Measurements from ENCODE around the gene FKBP4.
A peak's percentile ranks its signal among the peaks of the same experiment; 100 is the strongest.

The FKBP4 gene

GRCh38 chr12:2811801-2812200, 17.0 kb downstream of the FKBP4 start:
- Histone ChIP-seq H3K27ac (no peak overlapping the region), H3K27me3 (replicated peaks) (no peaks in the 10 kb centered on the region), H3K36me3 (replicated peaks) (no peaks in the 10 kb centered on the region), H3K4me3 (ENCODE audit: low read depth, low read length) (peak overlapping the region; percentile 50)
- no peak for TF ChIP-seq CTCF (IDR thresholded peaks at IDR 0.05; ENCODE audit: low read depth, low read length, missing control alignments)
- DNase-seq, result no peak
- in situ Hi-C loops (cut with HindIII; ENCODE audit: low pct_ligation_motif_present, low sequenced_read_pairs), result no loop called here

DNA sequence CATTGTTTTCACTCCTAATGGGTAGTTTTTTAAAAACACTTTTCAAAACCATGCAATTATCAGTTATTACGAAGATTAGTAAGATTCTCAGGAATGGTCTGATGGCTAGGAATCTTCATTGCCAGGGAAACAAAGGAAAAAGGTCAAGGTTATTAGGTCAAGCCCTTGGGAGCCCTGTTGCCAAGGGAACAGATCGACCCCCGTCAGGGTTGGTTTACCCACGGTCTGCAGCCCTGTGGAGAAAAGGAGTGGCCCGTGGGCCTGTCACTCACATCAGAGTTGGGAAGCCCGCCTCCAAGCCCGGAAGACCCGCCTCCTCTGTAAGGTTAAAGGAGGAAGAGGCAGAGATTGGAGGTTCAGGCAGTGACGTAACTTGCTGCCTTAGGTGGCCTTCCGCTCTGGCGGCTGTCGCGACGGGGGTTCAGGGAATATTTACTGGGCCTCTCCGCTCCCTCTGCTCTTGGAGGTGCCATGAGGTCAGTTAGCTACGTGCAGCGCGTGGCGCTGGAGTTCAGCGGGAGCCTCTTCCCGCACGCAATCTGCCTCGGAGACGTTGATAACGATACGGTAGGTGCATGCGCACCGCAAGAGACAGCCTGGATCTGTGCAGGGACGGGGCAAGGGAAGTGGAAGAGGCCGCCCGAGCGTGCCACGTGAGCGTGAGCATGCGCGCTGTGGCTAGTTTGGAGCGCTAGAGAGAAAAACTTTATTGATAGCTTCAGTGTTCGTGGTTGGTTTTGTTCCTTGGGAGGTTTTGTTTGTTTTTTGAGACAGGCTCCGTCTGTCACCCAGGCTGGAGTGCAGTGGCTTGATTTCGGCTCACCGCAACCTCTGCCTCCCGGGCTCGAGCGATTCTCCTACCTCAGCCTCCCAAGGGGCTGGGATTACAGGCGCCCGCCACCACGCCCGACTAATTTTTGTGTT, 17.8 kb downstream of the FKBP4 start, which contains the start of gene ITFG2:
ITFG2 (plus strand) TSS at position 379 of the 924 bp plus-strand sequence; CDS start at position 472, 93 bp downstream.
- peak within 1 kb of the TSS; percentile 93 for H3K27ac ChIP-seq
- TF ChIP-seq CTCF (IDR thresholded peaks at IDR 0.05; ENCODE audit: low read depth, low read length, missing control alignments), result no peak
- DNase-seq, result peak; percentile 98
- peaks cover under 1% of the 10 kb centered on the region for H3K36me3 ChIP-seq (replicated peaks)
- in situ Hi-C loops (cut with HindIII; ENCODE audit: low pct_ligation_motif_present, low sequenced_read_pairs), result no loop called here
- no peaks in the 10 kb centered on the region for H3K27me3 ChIP-seq (replicated peaks)
- H3K4me3 ChIP-seq (ENCODE audit: low read depth, low read length), result peak within 1 kb of the TSS; percentile 68

DNA sequence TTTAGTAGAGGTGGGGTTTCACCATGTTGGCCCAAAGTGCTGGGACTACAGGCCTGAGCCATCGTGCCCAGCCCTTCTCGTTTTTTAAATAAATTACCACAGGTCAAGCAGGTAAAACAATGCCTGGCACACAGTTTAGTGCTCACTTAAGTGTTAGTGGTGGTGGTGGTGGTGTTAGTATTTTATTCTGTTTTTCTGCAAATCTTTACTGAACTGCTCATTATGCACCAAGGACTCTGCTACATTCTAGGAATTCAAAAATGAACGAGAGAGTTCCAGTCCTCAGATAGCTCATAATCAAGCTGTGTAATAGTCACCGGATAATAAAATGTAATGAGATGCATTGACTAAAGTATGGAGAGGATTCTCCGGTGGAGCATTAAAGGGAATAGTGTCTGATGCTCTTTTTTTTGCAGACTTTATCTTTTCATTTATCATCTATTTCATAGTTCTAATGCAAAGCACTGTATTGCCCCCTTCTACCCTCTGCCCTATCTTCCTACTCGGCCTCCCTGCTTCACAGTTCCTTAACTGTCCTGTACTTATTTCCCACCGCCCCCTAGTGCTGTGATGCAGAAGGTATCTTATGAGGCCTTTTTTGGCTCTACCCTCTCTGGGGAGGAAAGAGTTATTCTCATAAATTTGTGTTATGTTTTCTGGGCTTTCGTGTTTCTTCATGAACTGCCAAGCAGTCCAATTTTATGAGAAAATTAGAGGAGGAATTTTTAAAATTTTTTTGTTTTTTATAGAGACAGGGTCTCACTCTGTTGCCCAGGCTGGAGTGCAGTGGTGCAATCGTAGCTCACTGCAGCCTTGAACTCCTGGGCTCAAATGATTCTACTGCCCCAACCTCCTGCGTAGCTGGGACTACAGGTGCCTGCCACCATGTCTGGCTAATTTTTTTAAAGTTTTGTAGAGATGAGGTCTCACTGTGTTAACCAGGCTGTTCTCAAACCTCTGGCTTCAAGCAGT, 18.7 kb downstream of the FKBP4 start:
- H3K27me3 ChIP-seq (replicated peaks), result no peaks in the 10 kb centered on the region
- in situ Hi-C loops (cut with HindIII; ENCODE audit: low pct_ligation_motif_present, low sequenced_read_pairs), result no loop called here

GRCh38 chr12:2819810-2820209, 25.0 kb downstream of the FKBP4 start:
- in situ Hi-C loops (cut with HindIII; ENCODE audit: low pct_ligation_motif_present, low sequenced_read_pairs), result no loop called here
- Histone ChIP-seq H3K27ac (no peak overlapping the region), H3K4me3 (ENCODE audit: low read depth, low read length) (no peak overlapping the region), H3K27me3 (replicated peaks) (no peaks in the 10 kb centered on the region), H3K36me3 (replicated peaks) (peaks cover 53% of the 10 kb centered on the region)
- TF ChIP-seq CTCF (IDR thresholded peaks at IDR 0.05; ENCODE audit: low read depth, low read length, missing control alignments), result no peak
- DNase-seq, result no peak

More for the DNA sequence above, 18.7 kb downstream of the FKBP4 start:
- Histone ChIP-seq H3K27ac (peak overlapping the region; percentile 93), H3K36me3 (replicated peaks) (peaks cover 10% of the 10 kb centered on the region), H3K4me3 (ENCODE audit: low read depth, low read length) (peak overlapping the region; percentile 68)
- peak; percentile 83 for TF ChIP-seq CTCF (IDR thresholded peaks at IDR 0.05; ENCODE audit: low read depth, low read length, missing control alignments)
- DNase-seq, result peak; percentile 69

DNA sequence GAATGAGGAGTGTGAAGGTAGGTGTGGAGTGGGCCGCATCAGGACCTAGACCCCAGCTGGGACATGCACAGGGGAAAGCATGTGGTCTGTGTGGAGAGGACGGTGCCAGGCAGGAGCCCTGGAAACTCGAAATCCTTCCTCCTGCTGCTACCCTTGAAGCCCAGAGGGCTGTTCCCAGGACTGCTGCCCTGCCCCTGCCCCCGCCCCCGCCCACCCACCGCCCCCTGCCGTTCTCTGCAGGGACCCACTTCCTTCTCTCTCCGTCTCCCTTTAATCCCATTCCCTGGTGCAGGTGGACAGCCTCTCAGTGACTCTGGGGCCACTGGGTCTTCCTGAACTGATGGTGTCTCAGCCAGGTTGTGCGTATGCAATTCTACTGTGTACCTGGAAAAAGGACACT, 25.7 kb downstream of the FKBP4 start:
- Histone ChIP-seq H3K27ac (no peak overlapping the region), H3K27me3 (replicated peaks) (no peaks in the 10 kb centered on the region), H3K4me3 (ENCODE audit: low read depth, low read length) (no peak overlapping the region), H3K36me3 (replicated peaks) (peaks cover 58% of the 10 kb centered on the region)
- no peak for TF ChIP-seq CTCF (IDR thresholded peaks at IDR 0.05; ENCODE audit: low read depth, low read length, missing control alignments)
- in situ Hi-C loops (cut with HindIII; ENCODE audit: low pct_ligation_motif_present, low sequenced_read_pairs), result no loop called here
- no peak for DNase-seq
